Nasal cavity respiratory epithelium epithelial cell of viscerocranial mucosa (primary cell): ENCODE measurements around the gene CIDEB. TPM values are rescaled to one million over a fixed set of nuclear protein-coding genes. Genes with fewer than 3 reads are reported as not detected.

Source experiments
- total RNA-seq: library from RNA; depleted of rRNA; stranded (reverse); fragments of >200 nt; gene quantifications from 2 replicates; pipeline ENCODE4 v1.2.3, GENCODE V29; 2014

The CIDEB gene, protein sequence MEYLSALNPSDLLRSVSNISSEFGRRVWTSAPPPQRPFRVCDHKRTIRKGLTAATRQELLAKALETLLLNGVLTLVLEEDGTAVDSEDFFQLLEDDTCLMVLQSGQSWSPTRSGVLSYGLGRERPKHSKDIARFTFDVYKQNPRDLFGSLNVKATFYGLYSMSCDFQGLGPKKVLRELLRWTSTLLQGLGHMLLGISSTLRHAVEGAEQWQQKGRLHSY
- 1.0 and 2.8 TPM in 2 replicates for total RNA-seq

DNA sequence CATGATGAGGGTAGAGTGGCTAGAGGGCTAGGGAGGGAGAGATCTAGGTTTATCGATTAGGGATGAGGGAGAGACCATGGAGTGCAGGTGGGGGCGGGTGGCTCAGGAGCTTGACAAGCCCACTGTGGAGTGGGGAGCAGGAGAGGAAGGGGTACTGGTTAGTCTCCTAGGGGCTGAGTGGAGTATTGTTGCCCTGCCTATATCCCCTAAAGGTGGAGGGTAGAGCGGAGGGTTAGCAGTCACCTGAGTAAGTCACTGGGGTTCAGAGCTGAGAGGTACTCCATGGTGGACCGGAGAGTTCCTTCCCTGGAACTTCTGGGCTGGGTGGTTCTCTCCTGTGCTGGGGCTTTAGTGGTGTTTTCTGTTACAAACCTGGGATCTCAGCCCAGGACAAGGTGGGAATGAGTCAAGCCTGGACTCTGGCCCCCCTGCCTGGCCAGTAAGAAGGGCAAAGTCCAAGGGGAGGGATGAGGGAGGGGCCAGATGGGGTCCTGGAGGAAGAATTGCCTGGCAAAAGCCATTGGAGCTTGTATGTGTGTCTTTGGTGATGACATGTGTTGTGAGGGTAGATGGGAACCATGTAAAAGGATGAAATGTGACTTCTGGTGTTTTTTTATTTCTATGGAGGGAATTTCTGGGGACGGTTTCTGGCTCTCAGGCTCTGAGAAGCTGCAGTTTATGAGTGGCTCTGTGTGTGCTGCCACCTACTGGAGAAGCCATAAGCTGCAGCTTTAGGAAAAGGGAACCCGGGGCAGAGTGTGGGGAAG is at the start of gene CIDEB:
TSS of gene CIDEB (minus strand) at position 403 of the 767 bp plus-strand sequence. CDS start at position 284, 119 bp downstream.

DNA sequence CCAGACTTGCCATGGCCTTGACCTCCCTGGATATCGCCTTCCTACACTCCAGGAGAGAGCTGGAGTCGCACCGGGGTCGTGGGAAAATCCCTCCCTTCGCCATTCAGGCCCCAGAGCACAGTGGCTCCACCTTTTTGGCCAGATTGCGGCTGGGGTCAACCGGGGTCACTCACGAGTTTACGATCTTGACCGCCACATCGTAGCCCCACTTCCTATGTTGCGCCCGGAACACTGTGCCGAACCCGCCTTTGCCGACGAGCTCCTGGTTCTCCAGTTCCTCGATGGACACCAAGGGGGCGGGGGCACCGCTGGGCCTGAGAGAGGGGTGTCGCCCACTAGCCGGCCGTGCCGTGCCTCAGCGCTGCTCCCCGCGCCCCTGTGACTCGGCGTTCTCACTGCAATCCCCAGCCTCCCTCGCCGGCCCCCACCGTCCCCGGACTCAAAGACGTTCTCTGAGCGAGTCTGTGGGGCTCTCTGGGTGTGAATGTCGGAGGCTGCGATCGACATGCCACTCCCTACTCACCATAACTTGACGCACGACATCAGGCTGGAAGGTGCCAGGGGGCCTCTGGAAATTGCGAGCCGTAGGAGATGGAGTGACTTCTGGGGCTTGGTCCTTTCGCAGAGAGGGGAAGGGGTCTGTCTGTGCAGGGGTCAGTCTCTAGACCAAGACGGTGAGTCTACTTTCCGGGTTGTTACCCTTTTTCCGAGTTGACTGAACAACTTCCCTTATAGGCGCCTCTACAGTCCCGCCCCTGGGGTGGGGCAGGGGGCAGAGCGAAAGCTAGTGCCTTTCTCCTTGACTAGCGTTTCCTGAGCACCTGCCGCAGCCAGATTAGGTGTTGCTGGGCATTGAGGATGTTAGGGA is 31.7 kb upstream of the CIDEB start, which contains the start of gene RIPK3:
TSS of gene RIPK3 (minus strand) at position 708 of the 868 bp plus-strand sequence. CDS start at position 543, 165 bp downstream.

DNA sequence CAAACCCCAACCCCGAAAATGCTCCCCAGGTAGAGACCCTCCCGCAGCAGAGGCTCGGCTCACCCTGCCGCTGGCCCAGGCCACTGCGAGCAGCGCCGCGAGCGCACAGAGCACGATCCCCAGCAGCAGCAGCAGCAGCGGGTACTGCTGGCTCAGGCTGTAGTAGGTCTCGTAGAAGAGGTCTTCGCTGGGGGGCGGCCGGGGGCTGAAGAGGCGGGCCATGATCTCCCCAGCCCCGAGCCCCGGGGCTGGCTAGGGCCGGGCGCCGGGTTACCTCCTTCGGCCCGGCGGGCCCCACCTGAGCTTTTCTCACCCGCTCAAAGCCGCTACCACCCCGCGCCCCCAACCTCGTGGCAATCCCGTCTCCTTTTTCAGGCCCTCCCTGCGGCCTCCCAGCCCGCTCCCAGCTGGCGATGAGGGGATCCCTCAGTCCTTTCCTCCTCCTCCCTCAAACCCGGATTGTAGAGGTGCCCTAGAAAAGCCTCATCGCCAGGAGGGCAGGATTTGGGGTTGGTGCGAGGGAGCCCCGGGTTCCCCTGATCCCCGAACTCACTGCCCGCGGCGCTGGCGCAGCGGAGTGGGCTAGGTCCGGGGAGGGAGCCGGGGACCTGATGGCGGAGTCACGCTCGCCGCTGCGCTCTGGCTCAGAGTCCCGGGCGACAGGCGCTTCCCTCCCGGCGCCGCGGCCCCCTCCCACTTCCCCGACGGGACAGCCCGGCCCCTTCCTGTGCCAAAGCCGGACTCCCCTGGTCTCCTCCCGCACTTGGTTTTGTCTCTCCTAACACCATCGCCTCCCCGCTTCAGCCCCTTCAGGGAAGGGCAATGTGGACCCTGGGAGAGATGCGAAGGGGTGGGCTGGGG is 26.9 kb upstream of the CIDEB start, which contains the start of gene ADCY4:
TSS of gene ADCY4 (minus strand) at position 641 of the 861 bp plus-strand sequence. CDS start at position 222, 419 bp downstream.

DNA sequence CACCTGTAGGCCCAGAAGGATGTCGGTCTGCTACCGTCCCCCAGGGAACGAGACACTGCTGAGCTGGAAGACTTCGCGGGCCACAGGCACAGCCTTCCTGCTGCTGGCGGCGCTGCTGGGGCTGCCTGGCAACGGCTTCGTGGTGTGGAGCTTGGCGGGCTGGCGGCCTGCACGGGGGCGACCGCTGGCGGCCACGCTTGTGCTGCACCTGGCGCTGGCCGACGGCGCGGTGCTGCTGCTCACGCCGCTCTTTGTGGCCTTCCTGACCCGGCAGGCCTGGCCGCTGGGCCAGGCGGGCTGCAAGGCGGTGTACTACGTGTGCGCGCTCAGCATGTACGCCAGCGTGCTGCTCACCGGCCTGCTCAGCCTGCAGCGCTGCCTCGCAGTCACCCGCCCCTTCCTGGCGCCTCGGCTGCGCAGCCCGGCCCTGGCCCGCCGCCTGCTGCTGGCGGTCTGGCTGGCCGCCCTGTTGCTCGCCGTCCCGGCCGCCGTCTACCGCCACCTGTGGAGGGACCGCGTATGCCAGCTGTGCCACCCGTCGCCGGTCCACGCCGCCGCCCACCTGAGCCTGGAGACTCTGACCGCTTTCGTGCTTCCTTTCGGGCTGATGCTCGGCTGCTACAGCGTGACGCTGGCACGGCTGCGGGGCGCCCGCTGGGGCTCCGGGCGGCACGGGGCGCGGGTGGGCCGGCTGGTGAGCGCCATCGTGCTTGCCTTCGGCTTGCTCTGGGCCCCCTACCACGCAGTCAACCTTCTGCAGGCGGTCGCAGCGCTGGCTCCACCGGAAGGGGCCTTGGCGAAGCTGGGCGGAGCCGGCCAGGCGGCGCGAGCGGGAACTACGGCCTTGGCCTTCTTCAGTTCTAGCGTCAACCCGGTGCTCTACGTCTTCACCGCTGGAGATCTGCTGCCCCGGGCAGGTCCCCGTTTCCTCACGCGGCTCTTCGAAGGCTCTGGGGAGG is 3.1 kb upstream of the CIDEB start, which contains the start of gene LTB4R:
TSS of gene LTB4R (plus strand) at position 857 of the 959 bp plus-strand sequence. CDS start 4,150 bp downstream, outside the sequence.

DNA sequence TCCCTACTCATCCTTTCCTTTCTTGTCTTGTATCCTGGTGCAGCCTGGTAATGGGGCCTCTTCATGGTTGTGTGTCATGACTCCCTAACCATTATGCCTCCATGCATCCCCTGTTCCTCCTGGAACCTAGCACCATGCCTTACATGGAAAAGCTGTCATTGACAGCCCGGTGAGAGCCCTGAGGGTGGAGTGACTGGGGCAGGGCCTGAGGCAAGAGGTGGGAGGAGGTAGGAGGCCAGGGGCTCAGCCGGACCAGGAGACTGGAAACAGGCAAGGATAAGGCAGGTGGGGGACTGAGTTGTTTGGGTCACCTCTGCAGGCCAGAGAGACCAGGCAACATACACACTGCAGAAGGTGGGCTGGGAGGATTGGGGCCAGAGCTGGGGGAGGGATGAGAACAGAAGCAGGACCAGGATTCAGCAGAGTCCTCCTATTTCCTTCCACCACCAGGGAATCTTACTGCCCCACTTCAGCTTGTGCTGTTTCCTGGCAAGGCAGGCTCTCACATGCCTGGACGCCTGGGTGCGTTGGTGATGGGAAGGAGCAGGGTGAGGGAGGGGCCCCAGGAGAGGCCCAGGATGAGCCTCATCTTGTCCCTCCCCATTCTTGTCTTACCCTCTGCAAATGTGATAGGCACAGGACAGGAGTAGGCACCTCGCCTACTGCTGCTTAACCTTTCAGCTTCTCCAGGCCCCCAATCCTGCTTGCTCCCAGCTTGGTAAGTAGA is 1.9 kb upstream of the CIDEB start, which contains the start of gene LTB4R2:
TSS of gene LTB4R2 (plus strand) at position 603 of the 727 bp plus-strand sequence. CDS start 525 bp downstream, outside the sequence.

DNA sequence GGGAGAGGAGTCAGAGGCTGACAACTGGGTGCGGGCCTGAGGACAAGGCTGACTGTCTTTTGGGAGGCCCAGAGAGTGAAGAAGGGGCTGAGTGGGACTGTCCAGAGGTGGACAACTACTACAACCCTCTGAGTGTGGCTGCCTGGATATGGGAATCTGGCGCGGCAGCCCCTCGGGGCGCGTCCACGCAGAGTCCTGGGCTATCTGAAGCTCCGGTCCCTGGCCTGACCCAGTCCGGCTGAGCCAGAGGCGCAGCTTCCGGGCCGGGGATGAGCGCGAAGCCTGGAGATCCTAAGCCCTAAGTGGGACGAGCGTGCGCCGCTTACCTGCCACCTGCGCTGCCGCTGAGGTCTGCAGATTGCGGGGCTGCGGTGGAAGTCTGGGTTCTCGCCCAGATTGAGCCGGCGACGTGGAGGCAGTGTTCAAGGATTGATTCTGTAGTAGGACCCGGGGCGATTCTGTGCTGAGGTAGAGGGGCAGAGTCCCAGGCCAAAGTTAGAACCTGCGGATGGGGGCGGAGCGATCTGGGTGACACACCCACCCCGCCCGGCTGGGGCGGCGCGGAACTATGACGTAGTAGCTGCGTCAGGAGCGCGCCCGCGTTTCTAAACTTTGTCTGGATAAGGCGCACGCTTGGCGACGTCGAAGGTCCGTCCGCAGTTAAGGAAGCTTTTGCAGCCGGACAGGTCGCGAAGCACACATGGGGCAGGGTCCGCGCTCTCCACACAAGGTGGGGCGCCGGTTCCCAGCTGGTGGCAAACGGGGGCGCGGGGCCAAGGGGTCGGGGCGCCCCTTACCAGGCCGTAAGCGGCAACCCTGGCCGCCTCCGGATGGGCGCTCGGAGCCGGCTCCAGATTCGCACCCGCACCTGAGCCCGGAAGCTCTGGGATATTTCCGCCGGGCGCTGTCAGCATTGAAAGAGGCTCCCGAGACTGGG is 8.3 kb downstream of the CIDEB start, which contains the start of the genes DHRS1 and NOP9:
TSS of gene DHRS1 (minus strand) at position 526 of the 937 bp plus-strand sequence. CDS start 674 bp downstream, outside the sequence.
TSS of gene NOP9 (plus strand) at position 596 of the 937 bp plus-strand sequence. CDS start at position 701, 105 bp downstream.

DNA sequence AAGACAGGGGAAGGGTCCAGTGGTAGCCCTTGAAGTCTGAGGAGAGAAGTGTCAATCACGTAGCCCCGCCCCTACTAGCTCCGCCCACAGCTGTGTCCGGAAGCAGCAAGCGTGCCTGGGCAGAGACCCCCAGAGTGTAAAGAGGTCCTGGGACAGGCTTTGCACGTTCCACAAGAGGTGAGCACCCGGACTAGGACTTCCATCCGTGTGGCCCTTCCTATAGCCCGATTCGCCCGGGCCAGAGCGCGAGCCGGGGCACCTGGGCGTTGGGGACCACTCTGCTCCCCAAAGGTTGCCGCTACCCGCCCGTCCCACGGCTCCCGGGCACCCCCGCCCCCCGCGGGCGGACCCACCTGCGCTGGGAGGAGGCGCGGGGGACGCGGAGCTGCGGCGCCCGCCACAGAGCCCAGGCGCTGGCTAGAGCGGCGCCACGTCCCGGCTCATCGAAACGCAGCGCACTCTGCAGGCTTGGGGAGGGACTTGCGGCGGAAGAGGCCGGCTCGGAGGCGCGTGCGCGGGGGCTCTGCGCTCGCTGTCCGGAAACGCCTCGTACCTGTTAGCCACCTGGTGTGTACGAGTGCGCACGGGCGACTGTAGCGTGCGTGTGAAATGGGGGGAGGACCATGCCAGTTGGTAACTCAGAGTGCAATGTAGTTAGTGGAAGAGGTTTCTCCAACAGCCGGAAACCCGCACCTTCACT is 36.5 kb downstream of the CIDEB start, which contains the start of gene RABGGTA:
TSS of gene RABGGTA (minus strand) at position 464 of the 700 bp plus-strand sequence. CDS start 482 bp downstream, outside the sequence.

DNA sequence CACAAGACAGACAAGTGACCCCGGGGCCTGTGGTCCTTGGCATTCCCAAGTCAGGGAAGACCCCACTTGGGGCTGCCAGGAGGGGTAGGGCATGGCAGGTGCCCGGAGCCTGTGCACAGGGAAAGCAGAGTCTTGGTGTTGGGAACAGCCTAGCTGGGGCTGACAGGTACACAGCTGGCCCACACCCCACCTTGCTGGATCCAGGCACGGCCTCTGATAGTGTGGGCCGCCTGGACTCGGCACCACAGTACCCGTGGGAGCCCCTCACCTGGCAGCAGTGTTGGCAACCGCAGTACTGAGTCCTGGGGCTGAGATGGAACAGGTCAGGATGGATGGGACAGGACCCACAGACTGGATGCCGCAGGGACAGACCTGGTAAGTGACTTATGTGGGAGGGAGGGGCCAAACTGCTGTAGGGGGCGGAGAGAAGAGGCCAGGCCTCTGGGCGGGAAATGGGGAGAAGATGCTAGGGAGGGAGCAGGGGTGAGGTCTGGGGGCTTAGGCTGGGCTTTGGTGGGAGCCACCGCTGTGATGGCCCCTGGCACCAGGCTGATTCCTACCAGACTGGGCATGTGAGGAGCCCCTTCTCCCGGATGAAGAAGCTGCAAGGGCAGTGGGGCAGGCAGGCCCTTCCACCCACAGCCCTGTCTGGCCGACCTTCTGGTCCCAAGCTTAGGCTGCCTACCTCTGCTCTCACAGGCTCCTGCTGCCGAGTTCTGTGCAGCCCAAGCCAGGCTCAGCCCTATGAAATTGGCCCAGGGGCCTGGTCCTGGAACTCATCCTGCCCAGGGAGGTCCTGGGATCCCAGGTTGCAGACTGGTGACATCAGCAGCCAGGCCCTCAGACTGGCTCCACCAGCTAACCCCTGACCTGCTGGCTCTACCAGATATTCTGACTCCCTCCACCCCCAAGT is 44.7 kb downstream of the CIDEB start, which contains the start of gene TGM1:
TSS of gene TGM1 (minus strand) at position 357 of the 913 bp plus-strand sequence. CDS start 825 bp downstream, outside the sequence.

Other genes starting within 250 kb of the CIDEB start
- gene CPNE6, start 236.4 kb downstream of the CIDEB start, total RNA-seq, result not detected in 2 replicates
- 137 and 156 TPM in 2 replicates for gene PCK2, start 213.7 kb downstream of the CIDEB start, total RNA-seq
- 71.3 and 93.3 TPM in 2 replicates for gene DCAF11, start 193.2 kb downstream of the CIDEB start, total RNA-seq
- gene NRL, start 193.0 kb downstream of the CIDEB start, total RNA-seq, result 1.1 and 1.7 TPM in 2 replicates
- 0.28 and 0.34 TPM in 2 replicates for gene FITM1, start 177.3 kb downstream of the CIDEB start, total RNA-seq
- 87.5 and 111 TPM in 2 replicates for gene PSME1, start 171.8 kb downstream of the CIDEB start, total RNA-seq
- gene EMC9, start 166.4 kb downstream of the CIDEB start, total RNA-seq, result 9.5 and 15.7 TPM in 2 replicates
- 39.0 and 51.0 TPM in 2 replicates for gene PSME2, start 161.4 kb downstream of the CIDEB start, total RNA-seq
- gene RNF31, start 160.5 kb downstream of the CIDEB start, total RNA-seq, result 33.7 and 37.6 TPM in 2 replicates
- gene IRF9, start 146.7 kb downstream of the CIDEB start, total RNA-seq, result 36.1 and 47.5 TPM in 2 replicates
- gene REC8, start 135.9 kb downstream of the CIDEB start, total RNA-seq, result 1.4 and 1.9 TPM in 2 replicates
- 51.8 and 54.3 TPM in 2 replicates for gene IPO4, start 119.2 kb downstream of the CIDEB start, total RNA-seq
- gene TM9SF1, start 112.5 kb downstream of the CIDEB start, total RNA-seq, result 54.3 and 65.7 TPM in 2 replicates
- gene TSSK4, start 102.3 kb downstream of the CIDEB start, total RNA-seq, result 0.07 TPM in 1 of 2 replicates, not detected in the other
- 48.9 and 52.4 TPM in 2 replicates for gene CHMP4A, start 94.5 kb downstream of the CIDEB start, total RNA-seq
- gene MDP1, start 91.9 kb downstream of the CIDEB start, total RNA-seq, result 4.6 and 12.3 TPM in 2 replicates
- gene NEDD8, start 75.6 kb downstream of the CIDEB start, total RNA-seq, result 127 and 135 TPM in 2 replicates
- gene GMPR2, start 75.0 kb downstream of the CIDEB start, total RNA-seq, result 72.0 and 80.0 TPM in 2 replicates
- gene TINF2, start 65.4 kb downstream of the CIDEB start, total RNA-seq, result 57.8 and 143 TPM in 2 replicates
- 87.8 and 123 TPM in 2 replicates for gene TGM1, start 44.8 kb downstream of the CIDEB start, total RNA-seq
- gene RABGGTA, start 36.4 kb downstream of the CIDEB start, total RNA-seq, result 46.8 and 54.6 TPM in 2 replicates
- 19.8 and 27.9 TPM in 2 replicates for gene DHRS1, start 8.2 kb downstream of the CIDEB start, total RNA-seq
- gene NOP9, start 8.1 kb downstream of the CIDEB start, total RNA-seq, result 34.2 and 36.0 TPM in 2 replicates
- gene LTB4R2, start 2.2 kb upstream of the CIDEB start, total RNA-seq, result 9.6 and 39.9 TPM in 2 replicates
- gene LTB4R, start 3.5 kb upstream of the CIDEB start, total RNA-seq, result 5.5 and 20.0 TPM in 2 replicates
- 0.85 and 1.0 TPM in 2 replicates for gene ADCY4, start 27.1 kb upstream of the CIDEB start, total RNA-seq
- gene RIPK3, start 32.0 kb upstream of the CIDEB start, total RNA-seq, result 1.4 and 4.6 TPM in 2 replicates
- gene NFATC4, start 60.2 kb upstream of the CIDEB start, total RNA-seq, result 3.4 and 9.5 TPM in 2 replicates
- 2.4 and 23.3 TPM in 2 replicates for gene NYNRIN, start 91.0 kb upstream of the CIDEB start, total RNA-seq
- gene CBLN3, start 121.7 kb upstream of the CIDEB start, total RNA-seq, result 0.34 and 2.5 TPM in 2 replicates
- gene KHNYN, start 122.0 kb upstream of the CIDEB start, total RNA-seq, result 134 and 140 TPM in 2 replicates
- gene SDR39U1, start 134.8 kb upstream of the CIDEB start, total RNA-seq, result 8.0 and 14.4 TPM in 2 replicates
- gene CMA1, start 200.3 kb upstream of the CIDEB start, total RNA-seq, result not detected in 2 replicates